ENCODE data around the gene ZCCHC2.

ZCCHC2 gene

GRCh38 chr18:62601871-62602270 is 79.0 kb downstream of the ZCCHC2 start:
- no peak overlapping the region for H3K9ac ChIP-seq
- H3K4me3 ChIP-seq (IDR thresholded peaks at IDR 0.05; ENCODE audit: insufficient read depth, low read depth, low read length), result no peak overlapping the region
- H3K4me1 ChIP-seq (ENCODE audit: low read depth, poor library complexity, severe bottlenecking), result no peaks in the 10 kb centered on the region
- no peak overlapping the region for H3K4me2 ChIP-seq
- H3K27me3 ChIP-seq (ENCODE audit: insufficient read depth, low read depth), result no peaks in the 10 kb centered on the region
- TF ChIP-seq, protein P1, sequence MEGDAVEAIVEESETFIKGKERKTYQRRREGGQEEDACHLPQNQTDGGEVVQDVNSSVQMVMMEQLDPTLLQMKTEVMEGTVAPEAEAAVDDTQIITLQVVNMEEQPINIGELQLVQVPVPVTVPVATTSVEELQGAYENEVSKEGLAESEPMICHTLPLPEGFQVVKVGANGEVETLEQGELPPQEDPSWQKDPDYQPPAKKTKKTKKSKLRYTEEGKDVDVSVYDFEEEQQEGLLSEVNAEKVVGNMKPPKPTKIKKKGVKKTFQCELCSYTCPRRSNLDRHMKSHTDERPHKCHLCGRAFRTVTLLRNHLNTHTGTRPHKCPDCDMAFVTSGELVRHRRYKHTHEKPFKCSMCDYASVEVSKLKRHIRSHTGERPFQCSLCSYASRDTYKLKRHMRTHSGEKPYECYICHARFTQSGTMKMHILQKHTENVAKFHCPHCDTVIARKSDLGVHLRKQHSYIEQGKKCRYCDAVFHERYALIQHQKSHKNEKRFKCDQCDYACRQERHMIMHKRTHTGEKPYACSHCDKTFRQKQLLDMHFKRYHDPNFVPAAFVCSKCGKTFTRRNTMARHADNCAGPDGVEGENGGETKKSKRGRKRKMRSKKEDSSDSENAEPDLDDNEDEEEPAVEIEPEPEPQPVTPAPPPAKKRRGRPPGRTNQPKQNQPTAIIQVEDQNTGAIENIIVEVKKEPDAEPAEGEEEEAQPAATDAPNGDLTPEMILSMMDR (conservative IDR thresholded peaks at IDR 0.05; ENCODE audit: low read depth, low read length), result no peak
- no peaks in the 10 kb centered on the region for H3K79me2 ChIP-seq (ENCODE audit: insufficient read depth, low read depth)
- H2AFZ ChIP-seq (ENCODE audit: low read depth), result no peak overlapping the region
- no peaks in the 10 kb centered on the region for H4K20me1 ChIP-seq (ENCODE audit: insufficient read depth)
- no peaks in the 10 kb centered on the region for H3K36me3 ChIP-seq (ENCODE audit: insufficient read depth)
- H3K27ac ChIP-seq, result no peak overlapping the region

DNA sequence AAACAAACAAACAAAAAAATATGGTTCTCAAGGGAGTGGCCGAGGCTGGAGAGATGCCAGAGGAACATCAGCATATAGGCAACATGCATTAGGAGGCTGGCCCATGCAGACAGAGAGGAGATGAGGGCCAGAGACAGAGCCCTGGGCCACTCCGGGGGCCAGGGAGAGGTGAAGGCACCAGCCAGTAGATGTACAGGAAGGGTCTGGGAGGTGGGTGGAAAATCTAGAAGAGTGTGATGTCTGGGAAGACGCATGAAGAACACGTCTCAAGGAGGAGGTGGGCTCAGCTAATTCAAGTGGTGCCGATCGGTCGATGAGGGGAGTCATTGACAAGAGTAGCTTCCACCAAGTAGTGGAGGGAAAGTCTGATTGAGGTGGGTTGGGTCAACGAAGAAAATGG is 79.9 kb downstream of the ZCCHC2 start:
- H3K27me3 ChIP-seq (ENCODE audit: insufficient read depth, low read depth), result no peaks in the 10 kb centered on the region
- no peaks in the 10 kb centered on the region for H3K4me1 ChIP-seq (ENCODE audit: low read depth, poor library complexity, severe bottlenecking)
- no peaks in the 10 kb centered on the region for H3K79me2 ChIP-seq (ENCODE audit: insufficient read depth, low read depth)
- no peak overlapping the region for H2AFZ ChIP-seq (ENCODE audit: low read depth)
- H4K20me1 ChIP-seq (ENCODE audit: insufficient read depth), result no peaks in the 10 kb centered on the region
- H3K4me3 ChIP-seq (IDR thresholded peaks at IDR 0.05; ENCODE audit: insufficient read depth, low read depth, low read length), result no peak overlapping the region
- TF ChIP-seq, protein P1 (conservative IDR thresholded peaks at IDR 0.05; ENCODE audit: low read depth, low read length), result no peak
- no peak overlapping the region for H3K27ac ChIP-seq
- H3K9ac ChIP-seq, result no peak overlapping the region
- no peak overlapping the region for H3K4me2 ChIP-seq
- H3K36me3 ChIP-seq (ENCODE audit: insufficient read depth), result no peaks in the 10 kb centered on the region

DNA sequence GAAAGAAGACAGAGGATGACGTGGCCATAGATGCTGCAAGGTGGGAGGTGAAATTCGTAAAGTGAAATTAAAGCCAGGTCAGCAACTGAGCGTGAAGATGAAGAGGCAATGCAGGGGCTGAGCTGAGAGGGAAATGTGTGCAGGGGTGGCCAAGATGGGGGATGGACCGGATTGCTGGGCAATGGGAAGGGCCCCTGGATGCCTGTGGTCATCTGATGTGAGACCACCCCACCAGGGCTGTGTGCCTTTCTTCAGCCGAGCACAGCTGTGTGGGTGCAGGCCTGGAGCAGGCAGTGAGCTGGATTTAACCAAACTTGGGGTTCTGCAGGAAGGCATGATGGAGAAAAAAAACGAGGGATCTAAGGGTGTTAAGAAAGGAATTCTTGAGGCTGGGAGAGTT is 80.4 kb downstream of the ZCCHC2 start:
- H3K9ac ChIP-seq, result no peak overlapping the region
- no peaks in the 10 kb centered on the region for H3K27me3 ChIP-seq (ENCODE audit: insufficient read depth, low read depth)
- H3K4me1 ChIP-seq (ENCODE audit: low read depth, poor library complexity, severe bottlenecking), result no peaks in the 10 kb centered on the region
- H4K20me1 ChIP-seq (ENCODE audit: insufficient read depth), result no peaks in the 10 kb centered on the region
- no peaks in the 10 kb centered on the region for H3K36me3 ChIP-seq (ENCODE audit: insufficient read depth)
- no peaks in the 10 kb centered on the region for H3K79me2 ChIP-seq (ENCODE audit: insufficient read depth, low read depth)
- no peak overlapping the region for H3K4me3 ChIP-seq (IDR thresholded peaks at IDR 0.05; ENCODE audit: insufficient read depth, low read depth, low read length)
- TF ChIP-seq, protein P1 (conservative IDR thresholded peaks at IDR 0.05; ENCODE audit: low read depth, low read length), result no peak
- H3K27ac ChIP-seq, result no peak overlapping the region
- H3K4me2 ChIP-seq, result no peak overlapping the region
- H2AFZ ChIP-seq (ENCODE audit: low read depth), result no peak overlapping the region

GRCh38 chr18:62603979-62604378 is 81.2 kb downstream of the ZCCHC2 start:
- Histone ChIP-seq H3K27me3 (ENCODE audit: insufficient read depth, low read depth) (no peaks in the 10 kb centered on the region), H2AFZ (ENCODE audit: low read depth) (no peak overlapping the region), H3K4me3 (IDR thresholded peaks at IDR 0.05; ENCODE audit: insufficient read depth, low read depth, low read length) (no peak overlapping the region), H4K20me1 (ENCODE audit: insufficient read depth) (no peaks in the 10 kb centered on the region), H3K4me2 (no peak overlapping the region), H3K4me1 (ENCODE audit: low read depth, poor library complexity, severe bottlenecking) (no peaks in the 10 kb centered on the region), H3K9ac (no peak overlapping the region), H3K27ac (no peak overlapping the region), H3K36me3 (ENCODE audit: insufficient read depth) (no peaks in the 10 kb centered on the region), H3K79me2 (ENCODE audit: insufficient read depth, low read depth) (no peaks in the 10 kb centered on the region)
- TF ChIP-seq, protein P1 (conservative IDR thresholded peaks at IDR 0.05; ENCODE audit: low read depth, low read length), result no peak

All from KMS-11 (cell line).